ENCODE results near the gene TMOD3.

Gene TMOD3

GRCh38 chr15:51828621-51829375 is 655 bp upstream of the TMOD3 start:
- Histone ChIP-seq H2AFZ (ENCODE audit: low read length, unreplicated experiment) (peak overlapping the region; percentile 59), H3K79me2 (ENCODE audit: control insufficient read depth, insufficient read depth, low read length, unreplicated experiment) (peaks cover 46% of the 10 kb centered on the region), H3K27me3 (ENCODE audit: insufficient read depth, low read length) (no peaks in the 10 kb centered on the region), H3K36me3 (ENCODE audit: insufficient read depth, low read length) (no peaks in the 10 kb centered on the region), H3K4me3 (ENCODE audit: low read depth, low read length) (peak overlapping the region; percentile 93), H3K27ac (ENCODE audit: low read depth, low read length) (no peak overlapping the region), H3K4me1 (ENCODE audit: control insufficient read depth, insufficient read depth, low read length, unreplicated experiment) (peaks cover 31% of the 10 kb centered on the region)

GRCh38 chr15:51830276-51830806 is 888 bp downstream of the TMOD3 start:
- Histone ChIP-seq H3K79me2 (ENCODE audit: control insufficient read depth, insufficient read depth, low read length, unreplicated experiment) (peaks cover 61% of the 10 kb centered on the region), H3K27ac (ENCODE audit: low read depth, low read length) (peak overlapping the region; percentile 83), H3K4me1 (ENCODE audit: control insufficient read depth, insufficient read depth, low read length, unreplicated experiment) (peaks cover 39% of the 10 kb centered on the region), H3K27me3 (ENCODE audit: insufficient read depth, low read length) (no peaks in the 10 kb centered on the region), H3K4me3 (ENCODE audit: low read depth, low read length) (peak overlapping the region; percentile 93), H2AFZ (ENCODE audit: low read length, unreplicated experiment) (peak overlapping the region; percentile 74), H3K36me3 (ENCODE audit: insufficient read depth, low read length) (no peaks in the 10 kb centered on the region)

GRCh38 chr15:51833772-51834171 is 4.3 kb downstream of the TMOD3 start:
- H3K36me3 ChIP-seq (ENCODE audit: insufficient read depth, low read length), result no peaks in the 10 kb centered on the region
- H3K27ac ChIP-seq (ENCODE audit: low read depth, low read length), result no peak overlapping the region
- H3K27me3 ChIP-seq (ENCODE audit: insufficient read depth, low read length), result no peaks in the 10 kb centered on the region
- H2AFZ ChIP-seq (ENCODE audit: low read length, unreplicated experiment), result no peak overlapping the region
- peaks cover 63% of the 10 kb centered on the region for H3K4me1 ChIP-seq (ENCODE audit: control insufficient read depth, insufficient read depth, low read length, unreplicated experiment)
- H3K79me2 ChIP-seq (ENCODE audit: control insufficient read depth, insufficient read depth, low read length, unreplicated experiment), result peaks cover 94% of the 10 kb centered on the region
- peak overlapping the region; percentile 52 for H3K4me3 ChIP-seq (ENCODE audit: low read depth, low read length)

- peak overlapping the region; percentile 6; the same call in 1 of the 2 replicates for H3K27ac ChIP-seq (ENCODE audit: low read depth, low read length)
- H3K27me3 ChIP-seq (ENCODE audit: insufficient read depth, low read length), result no peaks in the 10 kb centered on the region
- H3K4me3 ChIP-seq (ENCODE audit: low read depth, low read length), result peak overlapping the region; percentile 23; the same call in 1 of the 2 replicates
- peaks cover 66% of the 10 kb centered on the region for H3K4me1 ChIP-seq (ENCODE audit: control insufficient read depth, insufficient read depth, low read length, unreplicated experiment)
- peaks cover 97% of the 10 kb centered on the region for H3K79me2 ChIP-seq (ENCODE audit: control insufficient read depth, insufficient read depth, low read length, unreplicated experiment)
- H3K36me3 ChIP-seq (ENCODE audit: insufficient read depth, low read length), result no peaks in the 10 kb centered on the region
- no peak overlapping the region for H2AFZ ChIP-seq (ENCODE audit: low read length, unreplicated experiment)
Measured at GRCh38 chr15:51837792-51838251, 8.4 kb downstream of the TMOD3 start.

GRCh38 chr15:51838270-51838669 is 8.8 kb downstream of the TMOD3 start:
- H3K36me3 ChIP-seq (ENCODE audit: insufficient read depth, low read length), result no peaks in the 10 kb centered on the region
- peaks cover 97% of the 10 kb centered on the region for H3K79me2 ChIP-seq (ENCODE audit: control insufficient read depth, insufficient read depth, low read length, unreplicated experiment)
- H3K4me3 ChIP-seq (ENCODE audit: low read depth, low read length), result no peak overlapping the region
- peaks cover 66% of the 10 kb centered on the region for H3K4me1 ChIP-seq (ENCODE audit: control insufficient read depth, insufficient read depth, low read length, unreplicated experiment)
- no peak overlapping the region for H3K27ac ChIP-seq (ENCODE audit: low read depth, low read length)
- H2AFZ ChIP-seq (ENCODE audit: low read length, unreplicated experiment), result no peak overlapping the region
- no peaks in the 10 kb centered on the region for H3K27me3 ChIP-seq (ENCODE audit: insufficient read depth, low read length)

- H3K27ac ChIP-seq (ENCODE audit: low read depth, low read length), result no peak overlapping the region
- no peaks in the 10 kb centered on the region for H3K36me3 ChIP-seq (ENCODE audit: insufficient read depth, low read length)
- H3K4me1 ChIP-seq (ENCODE audit: control insufficient read depth, insufficient read depth, low read length, unreplicated experiment), result peaks cover 72% of the 10 kb centered on the region
- no peaks in the 10 kb centered on the region for H3K27me3 ChIP-seq (ENCODE audit: insufficient read depth, low read length)
- H2AFZ ChIP-seq (ENCODE audit: low read length, unreplicated experiment), result no peak overlapping the region
- peaks cover 97% of the 10 kb centered on the region for H3K79me2 ChIP-seq (ENCODE audit: control insufficient read depth, insufficient read depth, low read length, unreplicated experiment)
- H3K4me3 ChIP-seq (ENCODE audit: low read depth, low read length), result no peak overlapping the region
Measured at GRCh38 chr15:51840692-51841091, 11.2 kb downstream of the TMOD3 start.

GRCh38 chr15:51841406-51842040 is 12.1 kb downstream of the TMOD3 start:
- H3K4me1 ChIP-seq (ENCODE audit: control insufficient read depth, insufficient read depth, low read length, unreplicated experiment), result peaks cover 73% of the 10 kb centered on the region
- no peaks in the 10 kb centered on the region for H3K36me3 ChIP-seq (ENCODE audit: insufficient read depth, low read length)

GRCh38 chr15:51842265-51842664 is 12.8 kb downstream of the TMOD3 start:
- Histone ChIP-seq H3K4me1 (ENCODE audit: control insufficient read depth, insufficient read depth, low read length, unreplicated experiment) (peaks cover 73% of the 10 kb centered on the region), H2AFZ (ENCODE audit: low read length, unreplicated experiment) (no peak overlapping the region), H3K27me3 (ENCODE audit: insufficient read depth, low read length) (no peaks in the 10 kb centered on the region), H3K27ac (ENCODE audit: low read depth, low read length) (peak overlapping the region; percentile 47; the same call in 1 of the 2 replicates), H3K4me3 (ENCODE audit: low read depth, low read length) (no peak overlapping the region; the same call in 1 of the 2 replicates), H3K36me3 (ENCODE audit: insufficient read depth, low read length) (no peaks in the 10 kb centered on the region), H3K79me2 (ENCODE audit: control insufficient read depth, insufficient read depth, low read length, unreplicated experiment) (peaks cover 90% of the 10 kb centered on the region)

More at GRCh38 chr15:51841406-51842040, 12.1 kb downstream of the TMOD3 start:
- H2AFZ ChIP-seq (ENCODE audit: low read length, unreplicated experiment), result no peak overlapping the region
- no peak overlapping the region for H3K27ac ChIP-seq (ENCODE audit: low read depth, low read length)
- H3K79me2 ChIP-seq (ENCODE audit: control insufficient read depth, insufficient read depth, low read length, unreplicated experiment), result peaks cover 91% of the 10 kb centered on the region
- no peak overlapping the region for H3K4me3 ChIP-seq (ENCODE audit: low read depth, low read length)
- H3K27me3 ChIP-seq (ENCODE audit: insufficient read depth, low read length), result no peaks in the 10 kb centered on the region

- peaks cover 71% of the 10 kb centered on the region for H3K4me1 ChIP-seq (ENCODE audit: control insufficient read depth, insufficient read depth, low read length, unreplicated experiment)
- no peak overlapping the region for H2AFZ ChIP-seq (ENCODE audit: low read length, unreplicated experiment)
- no peaks in the 10 kb centered on the region for H3K36me3 ChIP-seq (ENCODE audit: insufficient read depth, low read length)
- peak overlapping the region; percentile 47 for H3K27ac ChIP-seq (ENCODE audit: low read depth, low read length)
- H3K27me3 ChIP-seq (ENCODE audit: insufficient read depth, low read length), result no peaks in the 10 kb centered on the region
- H3K79me2 ChIP-seq (ENCODE audit: control insufficient read depth, insufficient read depth, low read length, unreplicated experiment), result peaks cover 90% of the 10 kb centered on the region
- H3K4me3 ChIP-seq (ENCODE audit: low read depth, low read length), result peak overlapping the region; percentile 1; the same call in 1 of the 2 replicates
Measured at GRCh38 chr15:51842852-51843737, 13.6 kb downstream of the TMOD3 start.
